Measurements from ENCODE around the gene MMP23B. TPM values are rescaled to one million over a fixed set of nuclear protein-coding genes. Genes with fewer than 3 reads are reported as not detected.

The MMP23B gene
- total and polyA plus RNA-seq, 2 donors: 2.7 to 4.1 TPM

DNA sequence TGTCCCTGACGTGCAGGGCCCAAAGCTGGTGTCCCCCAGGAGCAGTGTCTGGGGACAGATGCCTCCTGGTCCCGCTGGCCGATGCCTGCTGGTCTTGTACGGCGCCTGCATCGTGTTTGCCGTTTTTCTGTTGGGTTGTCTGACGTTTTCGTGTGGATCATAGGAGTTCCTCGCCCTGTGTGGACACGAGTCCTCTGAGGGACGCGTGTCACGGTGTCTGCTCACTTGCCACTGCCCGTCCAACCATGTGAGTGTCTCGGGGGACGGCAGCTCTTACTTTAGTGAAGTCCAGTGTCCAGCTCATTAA lies 9.2 kb upstream of the MMP23B start:
- Histone ChIP-seq H3K4me3 (ENCODE audit: low read length in 2 of 2) (no peak overlapping the region), H3K36me3 (ENCODE audit: control insufficient read depth in 2 of 2, insufficient read depth in 2 of 2, low read length in 1 of 2) (peaks cover under 1 to 12% of the 10 kb centered on the region in 2 donors)
- WGBS: 96% methylated on average over 17 of the region's 17 CpGs

GRCh38 chr1:1623181-1623630 lies 8.8 kb upstream of the MMP23B start:
- Histone ChIP-seq H3K4me3 (ENCODE audit: low read length in 2 of 2) (no peak overlapping the region), H3K27me3 (ENCODE audit: control insufficient read depth in 2 of 2, insufficient read depth in 1 of 2, low read length in 1 of 2) (no peaks in the 10 kb centered on the region), H3K9me3 (ENCODE audit: control insufficient read depth in 2 of 2, insufficient read depth in 1 of 2, low read length in 1 of 2) (no peaks in the 10 kb centered on the region), H3K36me3 (ENCODE audit: control insufficient read depth in 2 of 2, insufficient read depth in 2 of 2, low read length in 1 of 2) (peaks cover 5 to 14% of the 10 kb centered on the region in 2 donors), H3K4me1 (ENCODE audit: control insufficient read depth in 2 of 2, insufficient read depth in 2 of 2, low read length in 2 of 2) (no peaks in the 10 kb centered on the region), H3K27ac (ENCODE audit: low read depth in 1 of 2, low read length in 1 of 2) (no peak overlapping the region)
- DNase-seq (ENCODE audit: low read depth in 6 of 9, low spot score in 9 of 9): no peak
- WGBS: 98% methylated on average over 33 of the region's 33 CpGs

More for the DNA sequence above, 9.2 kb upstream of the MMP23B start:
- no peak overlapping the region for H3K27ac ChIP-seq (ENCODE audit: low read depth in 1 of 2, low read length in 1 of 2)
- no peaks in the 10 kb centered on the region for H3K27me3 ChIP-seq (ENCODE audit: control insufficient read depth in 2 of 2, insufficient read depth in 1 of 2, low read length in 1 of 2)
- no peaks in the 10 kb centered on the region for H3K9me3 ChIP-seq (ENCODE audit: control insufficient read depth in 2 of 2, insufficient read depth in 1 of 2, low read length in 1 of 2)
- no peaks in the 10 kb centered on the region for H3K4me1 ChIP-seq (ENCODE audit: control insufficient read depth in 2 of 2, insufficient read depth in 2 of 2, low read length in 2 of 2)
- DNase-seq (ENCODE audit: low read depth in 6 of 9, low spot score in 9 of 9): no peak

DNA sequence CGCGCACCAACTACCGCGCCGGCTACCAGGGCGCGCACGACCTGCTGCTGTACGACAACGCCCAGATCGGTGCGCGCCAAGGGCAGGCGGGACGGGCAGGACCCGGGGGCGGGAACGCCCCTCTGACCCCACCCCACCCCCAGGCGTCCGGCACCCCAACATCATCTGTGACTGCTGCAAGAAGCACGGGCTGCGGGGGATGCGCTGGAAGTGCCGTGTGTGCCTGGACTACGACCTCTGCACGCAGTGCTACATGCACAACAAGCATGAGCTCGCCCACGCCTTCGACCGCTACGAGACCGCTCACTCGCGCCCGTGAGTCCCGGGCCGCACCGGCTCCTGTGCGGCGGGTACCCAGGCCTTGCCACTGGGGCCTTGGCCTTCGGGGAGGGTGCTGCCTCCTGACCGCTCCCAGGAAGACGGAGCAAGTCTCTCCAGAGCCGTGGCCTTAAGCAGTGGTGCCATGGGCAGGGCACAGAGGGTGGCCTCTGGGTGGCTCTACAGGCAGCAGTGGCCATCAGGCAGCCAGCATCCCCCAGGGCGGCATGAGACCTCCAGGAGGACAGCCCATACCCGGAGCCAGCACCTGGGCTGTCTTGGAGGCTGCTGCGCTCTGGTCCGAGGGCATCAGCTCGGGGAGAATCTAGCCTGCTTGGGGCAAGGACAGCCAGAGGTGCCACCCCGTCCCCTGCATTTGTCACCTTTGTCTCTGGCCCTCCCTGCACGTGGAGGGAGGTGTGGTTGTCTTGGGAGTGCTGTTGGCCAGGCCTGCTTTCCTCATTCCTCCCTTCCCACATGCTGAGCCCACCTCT lies 8.1 kb upstream of the MMP23B start:
- Histone ChIP-seq H3K27me3 (ENCODE audit: control insufficient read depth in 2 of 2, insufficient read depth in 1 of 2, low read length in 1 of 2) (no peaks in the 10 kb centered on the region), H3K9me3 (ENCODE audit: control insufficient read depth in 2 of 2, insufficient read depth in 1 of 2, low read length in 1 of 2) (no peaks in the 10 kb centered on the region), H3K27ac (ENCODE audit: low read depth in 1 of 2, low read length in 1 of 2) (no peak overlapping the region), H3K36me3 (ENCODE audit: control insufficient read depth in 2 of 2, insufficient read depth in 2 of 2, low read length in 1 of 2) (peaks cover 7 to 16% of the 10 kb centered on the region in 2 donors), H3K4me3 (ENCODE audit: low read length in 2 of 2) (no peak overlapping the region), H3K4me1 (ENCODE audit: control insufficient read depth in 2 of 2, insufficient read depth in 2 of 2, low read length in 2 of 2) (peaks cover 0 to 6% of the 10 kb centered on the region in 2 donors)
- no peak for DNase-seq (ENCODE audit: low read depth in 6 of 9, low spot score in 9 of 9)
- 97% methylated on average over 51 of the region's 51 CpGs for WGBS

DNA sequence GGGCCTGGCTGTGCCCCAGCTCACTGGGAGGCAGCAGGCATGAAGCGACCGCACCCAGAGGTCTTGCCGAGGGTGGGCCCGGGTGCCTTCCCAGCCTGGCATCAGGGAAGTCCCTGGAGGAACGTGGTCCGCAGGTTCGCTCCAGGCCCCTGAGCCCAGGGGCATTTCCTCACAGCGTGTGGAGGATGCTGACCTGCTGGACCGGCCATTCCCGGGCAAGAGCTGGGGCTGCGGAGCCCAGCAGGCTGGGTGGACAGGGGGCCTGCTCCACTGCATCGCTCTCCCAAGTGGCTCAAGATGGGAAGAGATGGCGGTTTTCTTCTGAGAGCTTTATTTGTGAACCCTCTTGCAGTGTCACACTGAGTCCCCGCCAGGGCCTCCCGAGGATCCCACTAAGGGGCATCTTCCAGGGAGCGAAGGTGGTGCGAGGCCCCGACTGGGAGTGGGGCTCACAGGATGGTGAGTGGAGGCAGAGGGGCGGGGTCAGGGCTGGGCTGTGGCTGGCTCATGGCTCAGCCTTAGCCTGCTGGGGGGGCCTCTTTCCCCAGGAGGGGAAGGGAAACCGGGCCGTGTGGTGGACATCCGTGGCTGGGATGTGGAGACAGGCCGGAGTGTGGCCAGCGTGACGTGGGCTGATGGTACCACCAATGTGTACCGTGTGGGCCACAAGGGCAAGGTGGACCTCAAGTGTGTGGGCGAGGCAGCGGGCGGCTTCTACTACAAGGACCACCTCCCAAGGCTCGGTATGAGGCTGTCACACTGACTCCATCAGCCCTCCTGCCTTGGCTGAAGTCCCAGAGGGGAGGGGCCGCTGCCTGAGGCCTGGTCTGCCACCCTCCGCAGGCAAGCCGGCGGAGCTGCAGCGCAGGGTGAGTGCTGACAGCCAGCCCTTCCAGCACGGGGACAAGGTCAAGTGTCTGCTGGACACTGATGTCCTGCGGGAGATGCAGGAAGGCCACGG lies 7.2 kb upstream of the MMP23B start:
- H3K9me3 ChIP-seq (ENCODE audit: control insufficient read depth in 2 of 2, insufficient read depth in 1 of 2, low read length in 1 of 2): no peaks in the 10 kb centered on the region
- H3K27me3 ChIP-seq (ENCODE audit: control insufficient read depth in 2 of 2, insufficient read depth in 1 of 2, low read length in 1 of 2): no peaks in the 10 kb centered on the region
- peaks cover 7 to 16% of the 10 kb centered on the region in 2 donors for H3K36me3 ChIP-seq (ENCODE audit: control insufficient read depth in 2 of 2, insufficient read depth in 2 of 2, low read length in 1 of 2)
- WGBS: 95% methylated on average over 38 of the region's 38 CpGs
- no peak overlapping the region for H3K27ac ChIP-seq (ENCODE audit: low read depth in 1 of 2, low read length in 1 of 2)
- H3K4me3 ChIP-seq (ENCODE audit: low read length in 2 of 2): no peak overlapping the region
- H3K4me1 ChIP-seq (ENCODE audit: control insufficient read depth in 2 of 2, insufficient read depth in 2 of 2, low read length in 2 of 2): peaks cover 0 to 14% of the 10 kb centered on the region in 2 donors
- DNase-seq (ENCODE audit: low read depth in 6 of 9, low spot score in 9 of 9): no peak

- DNase-seq (ENCODE audit: low read depth in 6 of 9, low spot score in 9 of 9): no peak
- peaks cover 7 to 16% of the 10 kb centered on the region in 2 donors for H3K36me3 ChIP-seq (ENCODE audit: control insufficient read depth in 2 of 2, insufficient read depth in 2 of 2, low read length in 1 of 2)
- no peak overlapping the region for H3K4me3 ChIP-seq (ENCODE audit: low read length in 2 of 2)
- peaks cover 0 to under 1% of the 10 kb centered on the region in 2 donors for H3K27me3 ChIP-seq (ENCODE audit: control insufficient read depth in 2 of 2, insufficient read depth in 1 of 2, low read length in 1 of 2)
- H3K9me3 ChIP-seq (ENCODE audit: control insufficient read depth in 2 of 2, insufficient read depth in 1 of 2, low read length in 1 of 2): no peaks in the 10 kb centered on the region
- no peak overlapping the region for H3K27ac ChIP-seq (ENCODE audit: low read depth in 1 of 2, low read length in 1 of 2)
- 96% methylated on average over 28 of the region's 28 CpGs for whole genome bisulfite sequencing
- H3K4me1 ChIP-seq (ENCODE audit: control insufficient read depth in 2 of 2, insufficient read depth in 2 of 2, low read length in 2 of 2): peaks cover under 1 to 18% of the 10 kb centered on the region in 2 donors
Measured at GRCh38 chr1:1625404-1625775, 6.6 kb upstream of the MMP23B start.

GRCh38 chr1:1625824-1626206 lies 6.2 kb upstream of the MMP23B start:
- H3K4me1 ChIP-seq (ENCODE audit: control insufficient read depth in 2 of 2, insufficient read depth in 2 of 2, low read length in 2 of 2): peaks cover 4 to 22% of the 10 kb centered on the region in 2 donors
- peaks cover 7 to 16% of the 10 kb centered on the region in 2 donors for H3K36me3 ChIP-seq (ENCODE audit: control insufficient read depth in 2 of 2, insufficient read depth in 2 of 2, low read length in 1 of 2)
- H3K9me3 ChIP-seq (ENCODE audit: control insufficient read depth in 2 of 2, insufficient read depth in 1 of 2, low read length in 1 of 2): no peaks in the 10 kb centered on the region
- no peak overlapping the region for H3K27ac ChIP-seq (ENCODE audit: low read depth in 1 of 2, low read length in 1 of 2)
- peaks cover 2 to 5% of the 10 kb centered on the region in 2 donors for H3K27me3 ChIP-seq (ENCODE audit: control insufficient read depth in 2 of 2, insufficient read depth in 1 of 2, low read length in 1 of 2)
- DNase-seq (ENCODE audit: low read depth in 6 of 9, low spot score in 9 of 9): no peak
- H3K4me3 ChIP-seq (ENCODE audit: low read length in 2 of 2): no peak overlapping the region
- 98% methylated on average over 8 of the region's 8 CpGs for WGBS

GRCh38 chr1:1626207-1627141 lies 5.5 kb upstream of the MMP23B start:
- DNase-seq (ENCODE audit: low read depth in 6 of 9, low spot score in 9 of 9): no peak
- H3K4me3 ChIP-seq (ENCODE audit: low read length in 2 of 2): no peak overlapping the region
- peaks cover 7 to 16% of the 10 kb centered on the region in 2 donors for H3K36me3 ChIP-seq (ENCODE audit: control insufficient read depth in 2 of 2, insufficient read depth in 2 of 2, low read length in 1 of 2)
- H3K27me3 ChIP-seq (ENCODE audit: control insufficient read depth in 2 of 2, insufficient read depth in 1 of 2, low read length in 1 of 2): peaks cover 8 to 12% of the 10 kb centered on the region in 2 donors
- no peaks in the 10 kb centered on the region for H3K9me3 ChIP-seq (ENCODE audit: control insufficient read depth in 2 of 2, insufficient read depth in 1 of 2, low read length in 1 of 2)
- H3K4me1 ChIP-seq (ENCODE audit: control insufficient read depth in 2 of 2, insufficient read depth in 2 of 2, low read length in 2 of 2): peaks cover 9 to 29% of the 10 kb centered on the region in 2 donors
- 97% methylated on average over 48 of the region's 48 CpGs for WGBS
- H3K27ac ChIP-seq (ENCODE audit: low read depth in 1 of 2, low read length in 1 of 2): no peak overlapping the region

GRCh38 chr1:1627261-1627828 lies 4.6 kb upstream of the MMP23B start:
- H3K4me1 ChIP-seq (ENCODE audit: control insufficient read depth in 2 of 2, insufficient read depth in 2 of 2, low read length in 2 of 2): peaks cover 12 to 36% of the 10 kb centered on the region in 2 donors
- no peak for DNase-seq (ENCODE audit: low read depth in 6 of 9, low spot score in 9 of 9)
- no peaks in the 10 kb centered on the region for H3K9me3 ChIP-seq (ENCODE audit: control insufficient read depth in 2 of 2, insufficient read depth in 1 of 2, low read length in 1 of 2)
- H3K27me3 ChIP-seq (ENCODE audit: control insufficient read depth in 2 of 2, insufficient read depth in 1 of 2, low read length in 1 of 2): peaks cover 16 to 20% of the 10 kb centered on the region in 2 donors
- no peak overlapping the region for H3K27ac ChIP-seq (ENCODE audit: low read depth in 1 of 2, low read length in 1 of 2)
- no peak overlapping the region for H3K4me3 ChIP-seq (ENCODE audit: low read length in 2 of 2)
- 95% methylated on average over 37 of the region's 37 CpGs for WGBS
- peaks cover 7 to 16% of the 10 kb centered on the region in 2 donors for H3K36me3 ChIP-seq (ENCODE audit: control insufficient read depth in 2 of 2, insufficient read depth in 2 of 2, low read length in 1 of 2)
